PC-3 (cell line): ENCODE measurements around the gene FLT1.

Source experiments
- CTCF ChIP-seq: fragments of 300-600 bp; sonication (generic); conservative IDR thresholded peaks from 2 replicates; pipeline ENCODE4 v1.5.1; 2017; ENCODE audit warnings: antibody characterized with exemption, low read depth, mild to moderate bottlenecking, low read length
- EZH2 ChIP-seq: fragments of 300-600 bp; sonication (generic); IDR thresholded peaks from one replicate; pipeline ENCODE4 v1.6.1; 2017; ENCODE audit warnings: antibody characterized with exemption, mild to moderate bottlenecking, low read length; ENCODE audit not compliant: unreplicated experiment
- EZH2phosphoT487 ChIP-seq: fragments of 300-600 bp; sonication (generic); IDR thresholded peaks from 2 replicates; pipeline ENCODE4 v1.6.1; 2018; ENCODE audit warnings: mild to moderate bottlenecking, antibody characterized with exemption, low read length, borderline replicate concordance

- no peak for TF ChIP-seq CTCF
- no peak for TF ChIP-seq EZH2
- no peak for TF ChIP-seq EZH2phosphoT487
Measured at GRCh38 chr13:28498481-28499115, 3.7 kb upstream of the FLT1 start.
